Suprapubic skin (tissue), 4 donors: ENCODE measurements around the gene PARD6G. TPM values are rescaled to one million over a fixed set of nuclear protein-coding genes. Genes with fewer than 3 reads are reported as not detected.

Experiments used
- DNase-seq, 2 donors: peaks; one replicate each; pipeline ENCODE4 v3.0.0-alpha.2; 2019; ENCODE audit warnings: low spot score in 2 of 2
- H3K27ac ChIP-seq: fragments of 200-600 bp; sonication (generic); one replicate; pipeline ENCODE4 v1.5.1; 2019
- H3K27me3 ChIP-seq: fragments of 200-600 bp; sonication (generic); one replicate; pipeline ENCODE4 v1.5.1; 2019
- H3K36me3 ChIP-seq: fragments of 200-600 bp; sonication (generic); one replicate; pipeline ENCODE4 v1.5.1; 2019
- H3K4me1 ChIP-seq: fragments of 200-600 bp; sonication (generic); one replicate; pipeline ENCODE4 v1.5.1; 2019
- H3K4me3 ChIP-seq: fragments of 200-600 bp; sonication (generic); one replicate; pipeline ENCODE4 v1.5.1; 2019; ENCODE audit warnings: mild to moderate bottlenecking
- H3K9me3 ChIP-seq: fragments of 200-600 bp; sonication (generic); one replicate; pipeline ENCODE4 v1.5.1; 2019
- EP300 ChIP-seq: sonication (generic); formaldehyde crosslinking; IDR thresholded peaks from one replicate; pipeline ENCODE4 v1.6.1; 2017; ENCODE audit warnings: antibody characterized with exemption
- POLR2A ChIP-seq, 2 donors: fragments of 450-650 bp; IDR thresholded peaks; one replicate each; pipeline ENCODE4 v1.6.1; 2017; ENCODE audit warnings: antibody characterized with exemption in 2 of 2, mild to moderate bottlenecking in 2 of 2, moderate library complexity in 2 of 2
- POLR2AphosphoS5 ChIP-seq, 3 donors: sonication (generic); formaldehyde crosslinking; IDR thresholded peaks; one replicate each; pipeline ENCODE4 v1.6.1; 2017; ENCODE audit warnings: antibody characterized with exemption in 3 of 3
- WGBS: methylation state at CpG from one replicate; pipeline ENCODE4 v1.1.5; 2018; 5-methylcytosine and 5-hydroxymethylcytosine counted together
- total RNA-seq, 4 donors: library from RNA; depleted of rRNA; stranded (reverse); fragments of >200 nt; gene quantifications; one replicate each; pipeline ENCODE4 v1.1.0, GENCODE V29; 2016
- TF ChIP-seq, protein P1 (sequence below), 2 donors: fragments of 200-600 bp in 1 of 2; fragments of 450-650 bp in 1 of 2; sonication (generic) in 1 of 2; IDR thresholded peaks; one replicate each; pipeline ENCODE4 v1.5.1; 2016 to 2019; ENCODE audit warnings: antibody characterized with exemption in 2 of 2, mild to moderate bottlenecking in 1 of 2, moderate library complexity in 1 of 2

The PARD6G gene
- total RNA-seq, 4 donors from 2014 or later: 47.5 to 97.6 (median 82.2) TPM

DNA sequence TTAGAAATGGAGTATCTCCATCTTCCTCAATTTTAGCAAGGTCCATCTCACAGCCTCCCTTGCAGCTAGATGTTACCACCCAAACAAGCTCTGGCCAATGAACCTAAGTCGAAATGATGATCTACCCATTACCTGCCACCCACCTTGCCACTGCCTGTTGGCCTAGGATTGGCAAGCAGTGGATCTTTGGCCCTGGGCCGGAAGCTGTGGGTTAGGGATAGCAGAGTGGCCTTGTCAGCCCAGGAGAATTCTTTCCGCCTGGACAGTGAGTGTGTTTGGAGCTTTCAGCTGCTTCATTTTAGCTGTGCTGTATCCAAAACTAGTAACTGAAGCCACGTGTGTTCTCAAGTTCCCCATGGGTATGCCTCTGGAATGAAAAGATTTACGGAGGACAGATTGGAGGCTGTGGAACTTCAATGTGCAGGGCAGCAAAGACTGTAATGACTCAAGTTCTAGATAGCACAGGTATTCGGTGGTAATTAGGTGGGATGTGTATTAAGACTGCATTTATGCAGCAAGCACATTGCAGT is 7.7 kb upstream of the PARD6G start:
- no peaks in the 10 kb centered on the region for H3K9me3 ChIP-seq
- H3K27me3 ChIP-seq: no peaks in the 10 kb centered on the region
- 73% methylated on average over 5 of the region's 6 CpGs for WGBS
- no peak overlapping the region for H3K4me3 ChIP-seq
- TF ChIP-seq POLR2A (IDR thresholded peaks at IDR 0.05) (no peak), EP300 (no peak), POLR2AphosphoS5 (IDR thresholded peaks at IDR 0.05) (no peak)
- TF ChIP-seq, protein P1, sequence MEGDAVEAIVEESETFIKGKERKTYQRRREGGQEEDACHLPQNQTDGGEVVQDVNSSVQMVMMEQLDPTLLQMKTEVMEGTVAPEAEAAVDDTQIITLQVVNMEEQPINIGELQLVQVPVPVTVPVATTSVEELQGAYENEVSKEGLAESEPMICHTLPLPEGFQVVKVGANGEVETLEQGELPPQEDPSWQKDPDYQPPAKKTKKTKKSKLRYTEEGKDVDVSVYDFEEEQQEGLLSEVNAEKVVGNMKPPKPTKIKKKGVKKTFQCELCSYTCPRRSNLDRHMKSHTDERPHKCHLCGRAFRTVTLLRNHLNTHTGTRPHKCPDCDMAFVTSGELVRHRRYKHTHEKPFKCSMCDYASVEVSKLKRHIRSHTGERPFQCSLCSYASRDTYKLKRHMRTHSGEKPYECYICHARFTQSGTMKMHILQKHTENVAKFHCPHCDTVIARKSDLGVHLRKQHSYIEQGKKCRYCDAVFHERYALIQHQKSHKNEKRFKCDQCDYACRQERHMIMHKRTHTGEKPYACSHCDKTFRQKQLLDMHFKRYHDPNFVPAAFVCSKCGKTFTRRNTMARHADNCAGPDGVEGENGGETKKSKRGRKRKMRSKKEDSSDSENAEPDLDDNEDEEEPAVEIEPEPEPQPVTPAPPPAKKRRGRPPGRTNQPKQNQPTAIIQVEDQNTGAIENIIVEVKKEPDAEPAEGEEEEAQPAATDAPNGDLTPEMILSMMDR (IDR thresholded peaks at IDR 0.05): no peak
- no peak for DNase-seq
- H3K4me1 ChIP-seq: peaks cover 13% of the 10 kb centered on the region
- no peaks in the 10 kb centered on the region for H3K36me3 ChIP-seq
- no peak overlapping the region for H3K27ac ChIP-seq

DNA sequence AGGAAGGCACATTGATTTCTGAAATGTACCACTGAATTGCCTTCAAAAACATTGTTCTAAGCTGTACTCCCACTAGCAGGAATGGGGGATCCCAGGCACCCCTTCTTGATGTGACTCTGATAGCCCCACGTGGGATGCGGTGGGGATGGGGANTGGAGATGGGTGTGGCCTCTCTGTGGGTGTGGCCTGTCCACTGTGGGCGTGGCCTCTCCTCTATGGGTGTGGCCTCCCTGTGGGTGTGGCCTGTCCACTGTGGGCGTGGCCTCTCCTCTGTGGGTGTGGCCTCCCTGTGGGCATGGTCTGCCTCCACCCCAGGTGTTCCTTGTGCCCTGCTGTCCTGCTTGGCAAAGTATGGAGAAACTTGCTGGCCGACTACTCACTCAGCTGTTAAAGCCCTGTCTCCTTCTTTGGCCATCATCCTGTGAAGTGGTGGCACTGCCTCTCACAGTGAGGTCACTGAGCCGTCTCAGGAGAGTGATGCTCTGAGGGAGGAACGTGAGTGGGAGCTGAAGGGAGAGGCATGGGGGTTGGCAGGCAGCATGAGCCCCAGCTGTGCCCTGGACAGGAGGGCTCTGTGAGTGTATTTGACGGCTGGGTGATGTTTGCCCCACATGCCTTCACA is 6.7 kb upstream of the PARD6G start:
- no peaks in the 10 kb centered on the region for H3K9me3 ChIP-seq
- H3K4me3 ChIP-seq: no peak overlapping the region
- no peaks in the 10 kb centered on the region for H3K36me3 ChIP-seq
- peaks cover 22% of the 10 kb centered on the region for H3K4me1 ChIP-seq
- H3K27me3 ChIP-seq: no peaks in the 10 kb centered on the region
- TF ChIP-seq EP300: no peak
- TF ChIP-seq POLR2A (IDR thresholded peaks at IDR 0.05): no peak
- TF ChIP-seq, protein P1 (IDR thresholded peaks at IDR 0.05): no peak
- TF ChIP-seq POLR2AphosphoS5 (IDR thresholded peaks at IDR 0.05): no peak
- no peak overlapping the region for H3K27ac ChIP-seq
- 78% methylated on average over 6 of the region's 8 CpGs for WGBS
- DNase-seq: peak in 1 of 2 donors; percentile 73

DNA sequence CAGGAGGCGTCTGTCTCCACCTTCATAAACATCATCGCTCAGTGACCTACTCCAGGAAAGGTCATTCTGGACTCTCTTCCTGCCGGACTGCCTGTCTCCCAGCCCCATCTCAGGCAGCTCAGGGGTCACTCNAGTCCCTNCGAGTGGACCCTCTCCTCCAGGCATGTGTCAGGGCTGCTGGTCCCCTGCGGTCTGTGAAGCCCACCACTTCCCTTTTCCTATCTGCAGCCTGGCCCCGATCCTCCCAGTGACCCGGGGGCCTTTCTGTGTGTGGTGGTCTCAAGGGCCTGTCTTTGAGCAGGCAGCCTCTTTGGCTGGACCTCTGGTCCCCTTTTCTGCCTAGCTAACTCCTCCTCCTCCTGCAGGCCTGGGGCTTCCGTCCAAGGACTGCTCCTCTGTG is 5.9 kb upstream of the PARD6G start:
- Histone ChIP-seq H3K27ac (no peak overlapping the region), H3K4me3 (no peak overlapping the region), H3K9me3 (no peaks in the 10 kb centered on the region), H3K4me1 (peaks cover 27% of the 10 kb centered on the region), H3K36me3 (no peaks in the 10 kb centered on the region), H3K27me3 (no peaks in the 10 kb centered on the region)
- no peak for TF ChIP-seq EP300
- DNase-seq: peak in 1 of 2 donors; percentile 69
- 92% methylated on average over 7 of the region's 8 CpGs for WGBS

GRCh38 chr18:80252136-80252535 is 4.8 kb upstream of the PARD6G start:
- no peaks in the 10 kb centered on the region for H3K9me3 ChIP-seq
- H3K27me3 ChIP-seq: no peaks in the 10 kb centered on the region
- no peaks in the 10 kb centered on the region for H3K36me3 ChIP-seq
- H3K27ac ChIP-seq: no peak overlapping the region
- peaks cover 29% of the 10 kb centered on the region for H3K4me1 ChIP-seq
- no peak overlapping the region for H3K4me3 ChIP-seq
- TF ChIP-seq POLR2A (IDR thresholded peaks at IDR 0.05) (no peak), EP300 (no peak), POLR2AphosphoS5 (IDR thresholded peaks at IDR 0.05) (no peak)
- TF ChIP-seq, protein P1 (IDR thresholded peaks at IDR 0.05): no peak
- 91% methylated on average over 6 of the region's 6 CpGs for WGBS
- DNase-seq: no peak

- Histone ChIP-seq H3K9me3 (no peaks in the 10 kb centered on the region), H3K4me1 (peaks cover 31% of the 10 kb centered on the region), H3K4me3 (no peak overlapping the region), H3K36me3 (no peaks in the 10 kb centered on the region), H3K27ac (no peak overlapping the region), H3K27me3 (no peaks in the 10 kb centered on the region)
- TF ChIP-seq POLR2A (IDR thresholded peaks at IDR 0.05) (no peak), EP300 (no peak), POLR2AphosphoS5 (IDR thresholded peaks at IDR 0.05) (no peak)
- TF ChIP-seq, protein P1 (IDR thresholded peaks at IDR 0.05): no peak
- no peak for DNase-seq
- WGBS: 90% methylated on average over 5 of the region's 5 CpGs
Observed at GRCh38 chr18:80251700-80252099, 4.4 kb upstream of the PARD6G start.
